GM18873 (cell line): ENCODE results near the gene IL12RB1.
"Not testable (repeated sequence)": the region's sequence is repeated elsewhere in the genome, so short reads cannot be mapped to it uniquely, and the experiment has no call there.

Experiments used
- ATAC-seq: cut with Tn5 transposase; IDR thresholded peaks from one replicate; pipeline ENCODE4 v1.9.1; 2021; ENCODE audit warnings: mild to moderate bottlenecking, moderate library complexity, moderate number of reproducible peaks; ENCODE audit not compliant: unreplicated experiment, low FRiP score

IL12RB1 gene

DNA sequence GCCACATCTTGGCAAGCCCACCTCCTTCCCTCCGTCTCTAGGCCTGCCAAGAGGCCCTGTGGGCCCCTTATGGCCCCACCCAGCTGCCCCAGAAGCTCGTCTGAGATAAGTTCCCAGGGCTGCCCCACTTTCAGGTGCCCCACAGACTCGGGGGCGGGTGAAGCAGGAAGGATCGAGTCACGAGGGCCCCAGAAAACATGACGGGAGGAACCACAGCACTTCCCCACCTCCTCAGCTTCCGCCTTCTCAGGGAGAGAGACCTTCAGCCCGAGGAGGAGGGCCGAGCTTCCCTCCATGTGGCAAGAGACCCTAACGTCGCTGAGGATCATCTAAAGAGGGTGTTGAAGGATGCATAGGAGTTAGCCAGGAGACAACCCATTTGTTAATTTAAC is 4.5 kb upstream of the IL12RB1 start:
- no peak for ATAC-seq

DNA sequence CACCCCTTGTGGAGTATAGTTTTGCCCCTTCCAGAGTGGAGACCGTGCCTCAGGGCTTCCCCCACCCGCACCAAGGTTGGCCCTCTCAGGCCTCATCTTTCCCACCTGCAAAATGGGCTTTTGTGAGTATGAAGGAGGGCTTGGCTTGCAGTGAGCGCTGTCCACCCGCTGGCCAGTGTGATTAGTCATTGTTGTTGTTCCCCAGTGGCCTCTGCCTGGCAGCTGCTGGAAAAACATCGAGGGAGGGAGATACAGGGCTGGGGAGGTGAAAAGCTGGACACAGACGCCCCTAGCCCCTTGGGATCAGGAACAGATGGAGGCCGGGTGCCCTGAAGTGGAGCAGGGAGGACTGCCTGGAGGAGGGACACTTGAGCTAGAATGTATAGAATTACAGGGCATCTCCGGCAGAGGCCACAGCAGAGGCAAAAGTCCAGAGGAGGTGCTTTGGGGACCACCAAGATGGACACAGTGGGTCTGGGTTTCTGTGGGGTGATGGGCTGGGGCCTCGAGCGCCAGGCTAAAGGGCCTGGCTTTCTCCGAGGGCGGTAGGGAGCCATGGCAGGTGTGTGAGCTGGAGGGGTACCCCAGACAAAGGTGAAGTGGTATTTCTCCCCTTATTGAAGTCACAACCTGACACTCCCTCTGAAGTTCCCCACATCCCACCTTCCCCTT is 3.9 kb upstream of the IL12RB1 start:
- no peak for ATAC-seq

DNA sequence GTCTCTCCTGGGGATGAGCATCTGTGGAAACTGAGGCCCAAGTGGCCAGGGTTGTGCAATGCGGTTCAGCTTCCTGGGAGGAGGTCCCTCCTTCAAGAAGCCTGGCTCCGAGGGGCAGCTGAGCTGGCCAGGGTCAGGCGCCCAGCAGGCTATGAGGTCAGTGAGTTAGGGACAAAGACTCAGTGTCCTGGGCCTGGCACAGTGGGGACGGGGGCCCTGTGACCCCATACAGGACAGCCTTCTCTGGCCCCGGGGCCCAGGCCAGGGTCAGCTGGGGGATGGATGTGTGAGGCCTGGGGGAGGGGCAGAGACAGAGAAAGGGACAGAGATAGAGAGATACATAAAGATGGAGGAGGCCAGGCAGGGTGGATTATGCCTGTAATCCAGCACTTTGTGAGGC is 3.0 kb upstream of the IL12RB1 start:
- ATAC-seq: no peak

DNA sequence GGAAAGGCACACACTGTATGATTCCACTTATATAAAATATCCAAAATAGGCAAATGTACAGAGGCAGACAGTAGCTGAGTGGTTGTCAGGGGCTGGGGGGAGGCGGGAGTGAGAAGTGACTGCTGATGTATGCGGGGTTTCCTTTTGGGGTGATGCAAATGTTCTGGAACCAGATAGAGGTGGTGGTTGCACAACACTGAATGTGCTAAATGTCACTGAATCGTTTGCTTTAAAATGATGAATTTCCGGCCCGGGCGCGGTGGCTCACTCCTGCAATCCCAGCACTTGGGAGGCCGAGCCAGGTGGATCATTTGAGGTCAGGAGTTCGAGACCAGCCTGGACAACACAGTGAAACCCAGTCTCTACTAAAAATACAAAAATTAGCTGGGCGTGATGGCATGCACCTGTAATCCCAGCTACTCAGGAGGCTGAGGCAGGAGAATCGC is 2.4 kb upstream of the IL12RB1 start:
- ATAC-seq: not testable (repeated sequence)

DNA sequence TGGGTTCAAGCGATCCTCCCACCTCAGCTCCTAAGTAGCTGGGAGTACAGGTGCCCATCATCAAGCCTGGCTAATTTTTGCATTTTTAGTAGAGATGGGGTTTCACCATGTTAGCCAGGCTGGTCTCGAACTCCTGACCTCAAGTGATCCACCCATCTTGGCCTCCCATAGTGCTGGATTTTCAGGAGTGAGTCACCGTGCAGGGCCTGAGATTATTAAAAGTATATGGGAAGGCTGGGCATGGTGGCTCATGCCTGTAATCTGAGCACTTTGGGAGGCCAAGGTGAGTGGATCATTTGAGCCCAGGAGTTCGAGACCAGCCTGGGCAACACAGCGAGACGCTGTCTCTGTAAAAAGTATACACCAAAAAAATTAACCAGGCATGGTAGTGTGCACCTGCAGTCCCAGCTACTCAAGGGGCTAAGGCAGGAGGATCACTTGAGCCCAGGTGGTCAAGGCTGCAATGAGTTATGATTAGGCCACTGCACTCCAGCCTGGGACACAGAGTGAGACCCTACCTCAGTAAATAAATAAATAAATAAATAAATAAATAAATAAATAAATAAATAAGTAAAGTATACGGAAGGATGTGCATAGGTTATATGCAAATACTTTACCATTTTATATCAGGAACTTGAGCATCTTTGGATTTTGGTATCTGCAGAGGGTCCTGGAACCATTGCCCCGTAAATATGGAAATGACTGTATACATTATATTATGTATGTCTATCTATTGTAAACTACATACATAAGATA is 854 bp downstream of the IL12RB1 start:
- no peak for ATAC-seq

DNA sequence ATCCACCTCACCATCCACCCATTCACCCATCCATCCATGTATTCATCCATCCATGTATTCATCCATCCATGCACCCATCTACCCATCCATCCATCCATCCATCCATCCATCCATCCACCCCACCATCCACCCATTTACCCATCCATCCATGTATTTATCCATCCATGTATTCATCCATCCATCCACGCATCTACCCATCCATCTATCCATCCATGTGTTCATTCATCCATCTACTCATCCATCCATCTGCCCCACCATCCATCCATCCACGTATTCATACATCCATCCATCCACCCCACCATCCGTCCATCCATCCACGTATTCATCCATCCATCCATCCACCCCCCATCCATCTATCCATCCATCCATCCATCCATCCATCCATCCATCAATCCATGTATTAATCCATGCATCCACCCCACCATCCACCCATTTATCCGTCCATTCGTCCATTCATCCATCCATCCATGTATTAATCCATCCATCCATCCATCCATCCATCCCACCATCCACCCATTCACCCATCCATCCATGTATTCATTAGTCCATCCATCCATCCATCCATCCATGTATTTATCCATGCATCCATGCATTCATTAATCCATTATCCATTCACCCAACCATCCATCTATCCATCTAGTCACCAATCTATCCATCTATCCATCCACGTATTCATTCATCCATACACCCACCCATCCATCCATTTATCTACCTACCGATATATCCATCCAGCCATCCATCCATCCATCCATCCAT is 2.6 kb downstream of the IL12RB1 start:
- ATAC-seq: no peak

DNA sequence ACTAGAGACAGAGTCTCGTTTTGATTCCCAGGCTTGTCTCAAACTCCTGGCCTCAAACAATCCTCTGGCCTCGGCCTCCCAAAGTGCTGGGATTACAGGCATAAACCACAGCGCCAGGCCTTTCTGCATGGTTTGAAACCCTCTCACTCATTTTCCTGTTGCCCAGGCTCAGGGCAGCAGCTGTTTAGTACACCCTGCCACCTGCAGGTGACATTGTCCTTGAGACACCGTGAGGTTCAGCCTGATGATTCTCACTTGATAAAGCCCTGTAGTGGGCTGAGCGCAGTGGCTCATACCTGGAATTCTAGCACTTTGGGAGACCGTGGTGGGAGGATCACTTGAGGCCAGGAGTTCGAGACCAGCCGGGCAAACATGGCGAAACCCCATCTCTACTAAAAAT is 12.5 kb downstream of the IL12RB1 start:
- no peak for ATAC-seq

DNA sequence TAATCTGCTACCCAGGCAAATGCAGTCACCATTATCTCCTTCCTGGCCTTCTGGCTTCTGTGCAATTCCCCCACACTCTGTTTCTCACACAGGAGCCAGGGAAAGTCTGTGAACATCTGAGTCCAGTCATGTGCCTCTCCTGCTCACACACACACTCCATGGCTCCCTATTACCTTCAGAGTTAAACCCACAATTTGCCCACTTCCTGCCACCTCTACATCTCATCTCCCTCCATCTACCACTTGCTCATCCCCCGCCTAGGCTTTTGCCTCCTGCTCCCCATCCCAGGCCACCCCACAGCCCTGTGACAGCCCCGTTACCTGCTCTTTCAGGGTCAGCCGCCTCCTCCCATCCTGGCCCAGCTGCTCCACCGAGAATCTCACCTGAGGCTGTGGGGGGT is 13.5 kb downstream of the IL12RB1 start:
- ATAC-seq: no peak

DNA sequence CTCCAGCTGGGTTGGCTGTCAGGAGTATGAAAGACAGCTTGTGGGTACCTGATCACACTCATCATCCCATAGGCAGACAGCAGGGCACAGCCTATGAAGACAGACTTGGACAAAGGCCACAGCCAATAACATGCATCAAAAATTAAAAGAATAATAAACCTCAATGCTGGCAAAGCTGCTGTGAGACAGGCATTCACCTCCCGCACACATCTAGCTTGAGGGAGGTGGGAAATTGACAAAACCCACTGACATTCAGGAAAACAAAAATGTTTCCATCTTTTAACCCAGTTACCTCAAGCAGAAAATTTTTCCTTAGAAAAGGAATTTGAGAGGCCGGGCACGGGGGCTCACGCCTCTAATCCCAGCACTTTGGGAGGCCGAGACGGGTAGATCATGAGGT is 14.4 kb downstream of the IL12RB1 start:
- no peak for ATAC-seq

DNA sequence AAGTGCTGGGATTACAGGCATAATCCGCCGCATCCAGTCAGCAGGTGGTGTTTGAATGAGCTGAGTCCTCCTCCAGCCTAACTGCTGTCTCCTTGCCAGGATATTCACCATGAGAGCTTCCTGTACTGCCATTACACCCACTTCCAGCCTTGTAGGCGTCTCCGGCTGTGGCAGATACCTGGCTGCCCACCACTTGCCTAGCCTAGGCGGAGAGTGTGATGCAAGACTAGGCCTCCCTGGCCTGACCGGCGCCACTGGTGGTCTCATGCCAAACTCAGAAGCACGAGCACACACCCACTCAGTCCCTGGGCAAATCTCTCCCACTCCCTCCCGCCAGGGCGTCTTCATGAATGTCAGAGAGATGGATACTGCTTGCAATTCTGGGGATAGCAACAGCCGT is 16.6 kb downstream of the IL12RB1 start:
- no peak for ATAC-seq

DNA sequence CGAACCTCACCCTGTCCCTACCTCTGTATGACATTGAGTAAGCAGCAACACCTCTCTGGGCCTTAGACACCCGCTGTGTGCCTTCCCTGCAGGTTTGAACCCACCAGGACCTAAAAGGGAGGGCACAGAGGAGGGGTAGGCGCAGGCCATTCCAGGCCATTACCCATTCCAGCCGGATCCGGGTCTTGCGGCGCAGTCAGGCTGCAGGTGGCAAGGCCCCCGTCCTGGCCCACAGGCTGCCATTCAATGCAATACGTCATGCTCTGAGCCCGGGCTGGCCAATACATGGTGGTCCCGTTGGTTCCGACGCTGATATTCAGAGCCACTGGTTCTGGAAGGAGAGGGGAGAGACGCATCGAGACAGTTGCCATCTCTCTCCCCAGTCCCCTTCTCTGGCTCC is 17.4 kb downstream of the IL12RB1 start:
- ATAC-seq: no peak

DNA sequence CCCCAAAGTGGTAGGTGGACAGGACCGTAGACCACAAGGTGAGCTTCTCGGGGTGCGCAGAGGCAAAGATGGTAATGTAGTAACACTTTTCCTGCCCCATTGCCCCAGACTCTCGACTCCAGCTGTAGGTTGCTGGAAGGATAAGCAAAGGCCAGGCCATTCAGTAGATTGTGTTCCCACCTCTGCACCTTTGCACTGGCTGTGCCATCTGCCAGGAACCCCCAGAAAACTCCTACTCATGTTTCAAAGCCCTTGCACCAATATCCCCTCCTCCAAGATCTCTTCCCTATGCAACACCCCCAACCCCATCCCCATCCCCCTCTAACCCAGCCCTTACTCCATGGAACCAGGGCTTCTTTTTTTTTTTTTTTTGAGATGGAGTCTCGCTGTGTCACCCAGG is 18.3 kb downstream of the IL12RB1 start:
- ATAC-seq: no peak

DNA sequence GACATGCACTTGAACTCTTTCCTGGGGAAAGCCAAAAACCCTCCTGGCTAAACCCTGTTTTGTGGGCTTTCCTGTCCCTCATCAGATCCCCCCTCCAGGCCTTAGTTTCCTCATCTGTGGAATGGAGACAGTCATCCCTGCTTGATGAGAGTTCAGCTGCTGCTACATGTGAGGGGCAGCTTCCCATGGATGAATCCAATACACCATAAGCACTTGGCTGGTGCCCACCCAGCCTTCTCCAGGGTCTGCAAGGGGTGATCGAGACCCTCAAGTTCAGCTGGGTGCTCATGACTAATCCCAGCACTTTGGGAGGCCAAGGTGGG is 21.6 kb downstream of the IL12RB1 start:
- ATAC-seq: no peak

DNA sequence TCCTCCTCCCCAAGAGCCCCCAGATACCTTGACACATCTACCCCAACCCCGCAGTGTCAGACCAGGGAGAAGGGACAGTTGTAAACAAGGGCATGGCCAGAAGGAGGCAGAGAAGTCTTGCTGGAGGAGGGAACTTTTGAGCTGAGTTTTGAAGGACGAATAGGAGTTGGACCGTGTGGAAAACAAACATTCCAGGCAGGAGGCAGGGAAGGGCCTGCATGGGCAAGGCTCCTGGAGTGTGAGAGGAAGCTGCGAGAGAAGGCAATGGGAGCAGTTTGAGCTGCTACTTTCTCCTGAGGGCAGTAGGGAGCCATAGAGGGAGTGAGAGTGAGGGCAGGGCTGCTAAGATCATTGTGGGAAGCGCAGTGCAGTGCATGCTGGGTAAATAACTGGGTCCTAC is 23.3 kb downstream of the IL12RB1 start:
- no peak for ATAC-seq

DNA sequence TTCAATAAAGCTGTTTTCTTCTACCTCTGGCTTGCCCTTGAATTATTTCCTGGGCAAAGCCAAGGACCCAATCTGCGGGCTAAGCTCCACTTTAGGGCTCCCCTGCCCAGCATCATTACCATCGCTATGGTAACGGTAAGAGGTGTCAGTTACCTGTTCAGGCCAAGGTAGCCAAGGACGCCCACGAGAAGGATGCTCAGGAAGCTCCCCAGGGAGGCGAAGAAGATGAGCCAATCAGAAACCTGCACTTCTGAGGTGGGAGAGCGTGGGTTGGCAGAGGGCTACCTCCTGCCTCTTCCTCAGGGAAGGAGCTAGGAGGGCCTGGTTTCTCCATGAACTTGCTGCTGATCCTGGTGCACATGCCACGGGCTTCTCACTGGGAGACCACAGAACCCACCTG is 24.7 kb downstream of the IL12RB1 start:
- no peak for ATAC-seq

DNA sequence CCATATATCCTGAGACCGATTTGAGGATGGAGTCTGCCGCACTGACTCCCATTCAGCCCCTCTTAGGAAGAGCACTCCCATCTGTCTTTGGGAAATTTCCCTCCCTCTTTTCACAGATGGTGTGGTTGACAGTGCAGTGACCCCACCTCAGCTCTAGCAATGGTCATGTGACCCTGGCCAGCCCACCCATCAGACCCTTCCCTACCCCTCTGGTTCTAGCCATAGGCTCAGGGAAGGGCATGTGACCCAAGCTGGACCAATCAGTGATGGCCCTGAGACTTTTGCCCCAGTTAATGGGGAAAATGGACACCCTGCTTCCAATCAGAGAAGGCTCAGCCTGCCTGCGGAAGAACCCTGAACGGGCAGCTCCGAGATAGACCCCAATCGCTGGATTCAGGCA is 26.3 kb downstream of the IL12RB1 start:
- ATAC-seq: no peak

DNA sequence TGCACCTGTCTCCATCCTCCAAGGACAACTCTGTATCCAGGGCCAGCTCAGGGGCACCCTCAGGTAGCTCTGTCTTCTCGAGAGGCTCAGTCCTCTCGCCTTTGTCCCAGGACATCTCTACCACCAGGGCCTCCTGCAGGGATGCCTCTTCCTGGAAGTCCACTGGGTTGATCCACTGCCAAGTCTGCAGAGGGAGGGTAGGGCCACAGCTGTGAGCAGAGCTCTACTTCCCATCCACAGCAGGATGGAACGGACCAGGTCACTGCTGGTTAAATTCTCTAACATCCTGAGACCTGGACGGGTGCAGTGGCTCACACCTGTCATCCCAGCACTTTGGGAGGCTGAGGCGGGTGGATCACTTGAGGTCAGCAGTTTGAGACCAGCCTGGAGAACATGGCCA is 26.8 kb downstream of the IL12RB1 start:
- no peak for ATAC-seq

DNA sequence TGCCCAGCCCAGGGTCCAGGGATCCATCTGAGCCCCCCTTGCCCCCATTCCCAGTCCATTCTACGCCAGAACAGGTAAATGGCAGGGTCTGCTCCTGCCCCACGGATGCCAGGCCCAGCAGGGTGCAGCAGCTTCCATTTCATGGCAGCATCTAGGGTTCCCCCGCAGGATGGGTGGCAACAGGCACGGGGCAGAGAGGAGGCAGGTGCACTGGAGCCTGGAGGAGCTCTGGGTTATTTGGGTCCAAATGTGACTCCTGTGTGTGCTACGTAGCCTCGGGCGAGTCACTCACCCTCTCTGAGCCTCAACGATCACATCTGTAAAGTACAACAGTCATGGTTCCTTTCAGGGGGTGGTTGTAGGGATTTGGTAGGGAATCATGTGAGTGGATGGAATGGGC is 27.4 kb downstream of the IL12RB1 start:
- no peak for ATAC-seq

DNA sequence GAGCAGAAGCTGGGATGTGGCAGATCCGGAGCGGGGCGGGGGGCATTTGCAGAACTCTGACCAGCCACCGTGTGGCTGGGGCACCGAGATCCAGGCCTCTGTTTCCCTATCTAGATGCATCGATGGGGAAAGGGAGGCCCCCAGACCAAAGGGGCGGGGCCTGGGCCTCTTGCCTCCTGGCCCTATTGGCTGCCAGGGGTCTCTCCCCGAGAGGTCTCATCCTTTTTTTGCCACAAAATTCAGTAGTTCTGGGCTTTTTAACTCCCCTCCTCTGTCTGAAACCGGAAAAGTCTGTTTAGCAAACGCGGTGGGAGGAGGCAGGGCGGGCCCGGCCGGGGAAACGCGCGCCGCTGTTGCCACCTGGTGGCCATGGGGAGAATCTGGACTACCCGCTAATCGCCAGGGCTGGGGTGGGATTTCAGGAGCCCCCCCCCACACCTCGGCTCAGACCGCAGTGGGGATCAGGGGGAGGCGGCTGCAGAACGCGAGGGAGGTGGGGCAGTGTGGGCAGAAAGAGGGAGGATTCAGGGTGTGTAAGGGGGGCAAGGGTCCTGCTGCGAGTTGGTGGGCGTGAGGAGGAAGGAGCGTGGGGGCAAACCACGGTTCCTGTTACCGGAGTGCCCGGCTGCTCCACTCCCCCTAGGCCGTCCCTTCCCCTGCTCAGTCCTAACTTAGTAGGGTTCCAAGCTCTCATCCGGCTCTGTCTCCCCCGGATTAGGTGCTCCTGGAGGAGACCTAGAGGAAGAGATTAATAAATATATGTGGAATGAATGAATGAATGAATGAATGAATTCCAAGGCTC is 28.3 kb downstream of the IL12RB1 start:
- no peak for ATAC-seq

DNA sequence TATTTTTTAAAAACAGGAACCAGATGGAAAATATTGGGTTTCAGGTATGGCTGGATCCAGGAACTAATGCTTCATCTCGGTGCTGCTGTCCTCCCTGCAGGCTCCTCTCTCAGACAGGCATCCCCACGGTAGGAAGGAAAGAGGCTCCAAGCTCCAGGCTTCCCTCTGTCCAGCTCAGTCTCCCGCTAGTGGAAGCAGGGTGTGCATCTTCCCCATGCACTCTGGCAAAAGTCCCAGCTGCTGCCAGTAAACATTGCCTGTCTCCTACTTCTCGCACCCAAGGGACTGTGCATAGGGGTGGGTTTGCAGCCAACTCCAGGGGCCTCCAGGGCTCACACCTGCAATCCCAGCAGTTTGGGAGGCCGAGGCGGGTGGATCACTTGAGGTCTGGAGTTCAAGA is 29.2 kb downstream of the IL12RB1 start:
- ATAC-seq: no peak

DNA sequence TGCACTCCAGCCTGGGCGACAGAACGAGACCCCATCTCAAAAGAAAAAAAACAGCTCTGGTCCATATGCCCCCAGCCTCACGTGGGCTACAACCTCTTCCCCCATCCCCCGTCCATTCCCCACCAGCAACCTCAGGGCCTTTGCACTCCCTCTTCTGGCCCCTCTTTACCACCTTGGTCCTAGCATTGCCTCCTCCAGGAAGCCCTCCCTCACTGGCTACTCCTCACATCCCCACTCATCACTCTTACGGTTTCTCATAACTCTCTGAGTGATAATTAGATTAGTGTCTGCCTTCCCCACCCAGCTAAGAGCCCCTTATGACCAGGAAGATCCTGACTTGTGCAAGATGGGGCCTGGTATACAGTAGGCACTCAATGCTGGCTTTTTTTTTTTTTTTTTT is 30.8 kb downstream of the IL12RB1 start:
- ATAC-seq: no peak
